OCI-LY7 (cell line): ENCODE data around the gene FCGR2B. TPM values are rescaled to one million over a fixed set of nuclear protein-coding genes. Genes with fewer than 3 reads are reported as not detected.
"Not testable (repeated sequence)": the region's sequence is repeated elsewhere in the genome, so short reads cannot be mapped to it uniquely, and the experiment has no call there.

Source experiments
- BruUV-seq: library from RNA; stranded (reverse); fragments of 400-500 nt; replicated peaks from 2 replicates; lab custom pipeline; 2021; lab: Mats Ljungman, UMichigan
- CTCF ChIA-PET: fragments of 300-600 bp; sonication (Branson Sonifier 250); formaldehyde crosslinking; loops from one replicate; lab custom pipeline; 2022; ENCODE audit warnings: antibody characterized with exemption; ENCODE audit not compliant: unreplicated experiment; lab: Charles Lee
- POLR2A ChIA-PET: fragments of 300-600 bp; sonication (Branson Sonifier 250); formaldehyde crosslinking; loops from one replicate; lab custom pipeline; 2022; ENCODE audit warnings: antibody characterized with exemption; lab: Charles Lee
- DNase-seq: peaks from one replicate; pipeline ENCODE4 v3.0.0-alpha.2; 2015; ENCODE audit warnings: low spot score
- H2AFZ ChIP-seq: fragments of 200-600 bp; sonication (generic), shearing (Covaris generic); 2 replicates; pipeline ENCODE4 v1.6.1; 2014; ENCODE audit warnings: mild to moderate bottlenecking, antibody characterized with exemption, low read length, moderate library complexity
- H3K27ac ChIP-seq: fragments of 200-600 bp; sonication (generic); 2 replicates; pipeline ENCODE4 v1.5.1; 2014; ENCODE audit warnings: mixed run types, low read depth, mild to moderate bottlenecking, moderate library complexity, low read length, inconsistent platforms; ENCODE audit not compliant: poor library complexity, severe bottlenecking
- H3K36me3 ChIP-seq: fragments of 200-600 bp; sonication (generic); 2 replicates; pipeline ENCODE4 v1.6.1; 2014; ENCODE audit warnings: mild to moderate bottlenecking, antibody characterized with exemption, low read length, moderate library complexity, mixed read lengths; ENCODE audit not compliant: insufficient read depth
- H3K4me1 ChIP-seq: fragments of 200-600 bp; sonication (generic); 2 replicates; pipeline ENCODE4 v1.5.1; 2014; ENCODE audit warnings: mild to moderate bottlenecking, low read length; ENCODE audit not compliant: insufficient read depth, poor library complexity, severe bottlenecking
- H3K4me2 ChIP-seq: fragments of 200-600 bp; sonication (generic); 2 replicates; pipeline ENCODE4 v1.6.1; 2014; ENCODE audit warnings: mild to moderate bottlenecking, low read length
- H3K4me3 ChIP-seq: fragments of 200-600 bp; sonication (generic); 2 replicates; pipeline ENCODE4 v1.5.1; 2014; ENCODE audit warnings: mild to moderate bottlenecking, low read depth, low read length; ENCODE audit not compliant: poor library complexity, severe bottlenecking
- H3K79me2 ChIP-seq: fragments of 200-600 bp; sonication (generic); 2 replicates; pipeline ENCODE4 v1.6.1; 2016; ENCODE audit warnings: low read depth, mild to moderate bottlenecking, low read length, moderate library complexity, mixed read lengths; ENCODE audit not compliant: insufficient read depth
- H3K9me2 ChIP-seq: fragments of 200-600 bp; sonication (generic); 2 replicates; pipeline ENCODE4 v1.6.1; 2016; ENCODE audit warnings: mild to moderate bottlenecking, low read length, mixed read lengths; ENCODE audit not compliant: insufficient read depth
- H3K9me3 ChIP-seq: fragments of 200-600 bp; sonication (generic); 2 replicates; pipeline ENCODE4 v1.6.1; 2014; ENCODE audit warnings: mild to moderate bottlenecking, mixed run types, low read length, mixed read lengths
- H4K20me1 ChIP-seq: fragments of 200-600 bp; sonication (generic); 2 replicates; pipeline ENCODE4 v1.6.1; 2014; ENCODE audit warnings: mild to moderate bottlenecking, antibody characterized with exemption, low read length, moderate library complexity, mixed read lengths; ENCODE audit not compliant: insufficient read depth
- CTCF ChIP-seq: fragments of 200-600 bp; sonication (generic); conservative IDR thresholded peaks from 2 replicates; pipeline ENCODE4 v1.5.1; 2014; ENCODE audit warnings: mild to moderate bottlenecking, antibody characterized with exemption, low read length, moderate library complexity, mixed read lengths
- EZH2phosphoT487 ChIP-seq: fragments of 200-600 bp; sonication (generic); IDR thresholded peaks from 2 replicates; pipeline ENCODE4 v1.6.1; 2018; ENCODE audit warnings: low read depth, borderline replicate concordance, mild to moderate bottlenecking, mixed run types, antibody characterized with exemption, low read length, moderate library complexity, mixed read lengths
- intact Hi-C: fragments of 100-400 bp; cut with micrococcal nuclease; formaldehyde crosslinking; loops from one replicate; pipeline ENCODE4 v1.10.0; 2022; ENCODE audit not compliant: unreplicated experiment
- total RNA-seq, 2 experiments: library from RNA; depleted of rRNA in 1 of 2; stranded (reverse); fragments of >200 nt in 1 of 2; shearing (Covaris generic) in 1 of 2; gene quantifications; 2 replicates each; pipeline ENCODE4 v1.2.3, GENCODE V29; 2014 to 2022

Gene FCGR2B
- total RNA-seq, 2 experiments from 2014 or later = 4.6 to 4.8 TPM

- H3K27ac ChIP-seq, H3K79me2 ChIP-seq, H3K4me1 ChIP-seq, CTCF ChIA-PET, H3K9me2 ChIP-seq, DNase-seq, BruUV-seq, H4K20me1 ChIP-seq, H3K9me3 ChIP-seq, H3K4me2 ChIP-seq, H2AFZ ChIP-seq, intact Hi-C loops, H3K36me3 ChIP-seq, H3K4me3 ChIP-seq: not testable (repeated sequence)
- POLR2A ChIA-PET = interaction anchor here (0.9 to 1.0 kb wide), 2 partner anchors 9 to 18 kb away, joined by 3 read pairs; no protein-coding TSS in a partner anchor
Measured at GRCh38 chr1:161698302-161698701, 35.4 kb downstream of the FCGR2B start.

GRCh38 chr1:161702250-161702649 lies 39.3 kb downstream of the FCGR2B start:
- Histone ChIP-seq H3K9me3 (no peaks in the 10 kb centered on the region), H3K4me1 (peaks cover 33% of the 10 kb centered on the region), H3K27ac (no peak overlapping the region), H3K9me2 (no peaks in the 10 kb centered on the region), H2AFZ (no peak overlapping the region), H3K4me2 (no peak overlapping the region), H3K79me2 (peaks cover 13% of the 10 kb centered on the region), H4K20me1 (no peaks in the 10 kb centered on the region), H3K36me3 (no peaks in the 10 kb centered on the region), H3K4me3 (no peak overlapping the region)
- ChIA-PET POLR2A (interaction anchor here (0.6 to 1.1 kb wide), 4 partner anchors 13 to 1001 kb away, joined by 3 to 9 read pairs (median 3); no protein-coding TSS in a partner anchor), CTCF (interaction anchor here (1.2 kb wide), 1 partner anchor 35 kb away, joined by 6 read pairs; no protein-coding TSS in a partner anchor)
- TF ChIP-seq EZH2phosphoT487 (no peak), CTCF (no peak)
- no TSS peak for BruUV-seq
- no peak for DNase-seq
- intact Hi-C loops = no loop called here

- Histone ChIP-seq H3K4me3 (peak overlapping the region; percentile 80), H3K27ac (peak overlapping the region; percentile 96), H3K4me1 (peaks cover 43% of the 10 kb centered on the region), H3K9me2 (no peaks in the 10 kb centered on the region), H4K20me1 (peaks cover 12% of the 10 kb centered on the region), H3K36me3 (peaks cover 31% of the 10 kb centered on the region), H2AFZ (peak overlapping the region; percentile 71), H3K9me3 (no peaks in the 10 kb centered on the region), H3K4me2 (peak overlapping the region; percentile 99), H3K79me2 (peaks cover 46% of the 10 kb centered on the region)
- TF ChIP-seq CTCF = no peak
- no peak for TF ChIP-seq EZH2phosphoT487
- intact Hi-C loops = loop anchor here (5.0 kb wide), 2 partner anchors 58 to 792 kb away; partner anchors contain the start of gene UHMK1
- BruUV-seq = no TSS peak
- ChIA-PET POLR2A (interaction anchor here (0.6 to 5.8 kb wide), 8 partner anchors 9 to 56 kb away, joined by 3 to 64 read pairs (median 4); no protein-coding TSS in a partner anchor), CTCF (no interaction called here)
- peak; percentile 92 for DNase-seq
Measured at GRCh38 chr1:161705537-161705936, 42.6 kb downstream of the FCGR2B start.
